AML-193 (cell line): ENCODE results near the gene CCDC198.

Experiments
- DNase-seq, 2 experiments: peaks; one replicate each; lab custom pipeline; 2025; lab: John Stamatoyannopoulos, UW

CCDC198 gene

DNA sequence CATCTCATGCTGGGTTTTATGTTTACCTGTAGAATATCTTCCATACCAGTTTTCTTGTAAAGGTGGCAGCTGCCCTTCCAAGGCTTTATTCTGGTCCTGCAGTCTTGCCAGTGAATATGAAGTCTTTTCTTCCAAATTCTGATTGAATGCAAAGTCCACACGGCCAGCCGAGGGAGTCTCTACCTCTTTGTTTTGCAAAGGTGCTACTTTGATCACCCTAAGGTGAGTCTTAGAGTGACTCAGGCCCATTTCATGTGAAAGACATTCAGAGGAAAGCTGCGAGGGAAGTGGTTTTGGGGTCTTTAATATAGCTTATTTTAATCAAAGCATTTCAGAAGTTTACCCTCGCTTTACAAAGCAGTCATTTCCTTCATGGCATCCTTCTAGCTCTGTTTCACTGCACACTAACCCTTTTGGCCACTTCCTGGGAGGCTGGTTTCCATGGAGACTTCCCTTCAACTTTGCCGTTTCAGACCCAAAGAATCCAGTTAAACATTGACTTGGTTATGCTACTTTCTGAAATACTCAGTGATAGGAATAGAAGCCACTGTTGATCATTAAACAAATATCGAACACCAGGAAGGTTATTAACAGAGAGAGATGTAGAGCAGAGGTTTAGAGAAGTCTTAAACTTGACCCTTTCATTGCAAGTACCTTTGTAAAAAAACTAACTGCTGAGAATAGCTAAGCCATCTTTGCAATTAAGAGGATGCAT lies at the start of gene CCDC198:
Gene CCDC198, minus strand, starts transcription at position 391 of the 715 bp plus-strand sequence. Its CDS starts 142 bp downstream, at position 249.
- DNase-seq: no peak

- DNase-seq: peak in 1 of 2 experiments; percentile 0
Measured at GRCh38 chr14:57533214-57533613, 39.6 kb upstream of the CCDC198 start.

DNA sequence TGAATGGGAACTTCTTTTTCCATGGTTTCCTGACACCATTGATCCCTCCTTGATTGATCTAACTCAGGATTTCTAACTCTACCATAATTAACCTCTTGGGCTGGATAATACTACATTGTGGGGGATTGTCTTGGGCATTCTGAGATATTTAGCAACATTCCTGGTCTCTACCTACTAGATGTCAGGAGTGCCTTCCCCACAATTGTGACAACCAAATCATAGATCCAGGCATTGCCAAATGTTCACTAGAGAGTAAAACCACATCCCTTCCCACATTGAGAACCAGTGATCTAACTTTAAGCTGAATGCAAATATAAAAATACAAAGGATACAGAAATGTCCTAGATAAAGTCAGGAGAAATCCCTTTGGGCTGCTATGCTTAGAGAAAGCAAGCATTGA lies 36.9 kb upstream of the CCDC198 start:
- DNase-seq: no peak

GRCh38 chr14:57526942-57527341 lies 33.3 kb upstream of the CCDC198 start:
- DNase-seq: no peak

DNA sequence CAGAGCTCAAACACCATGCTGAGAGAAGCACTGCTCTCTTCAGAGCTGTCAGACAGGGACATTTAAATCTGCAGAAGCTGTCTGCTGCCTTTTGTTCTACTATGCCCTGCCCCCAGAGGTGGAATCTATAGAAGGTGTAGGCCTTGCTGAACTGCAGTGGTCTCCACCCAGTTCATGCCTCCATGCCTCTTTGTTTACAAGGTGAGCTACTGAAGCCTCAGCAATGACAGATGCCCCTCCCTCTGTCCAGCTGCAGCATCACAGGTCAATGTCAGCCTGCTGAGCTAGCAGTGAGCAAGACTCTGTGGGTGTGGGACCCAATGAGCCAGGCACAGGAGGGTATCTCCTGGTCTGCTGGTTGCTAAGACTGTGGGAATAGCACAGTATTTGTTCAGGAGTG lies 25.4 kb upstream of the CCDC198 start:
- DNase-seq: no peak

DNA sequence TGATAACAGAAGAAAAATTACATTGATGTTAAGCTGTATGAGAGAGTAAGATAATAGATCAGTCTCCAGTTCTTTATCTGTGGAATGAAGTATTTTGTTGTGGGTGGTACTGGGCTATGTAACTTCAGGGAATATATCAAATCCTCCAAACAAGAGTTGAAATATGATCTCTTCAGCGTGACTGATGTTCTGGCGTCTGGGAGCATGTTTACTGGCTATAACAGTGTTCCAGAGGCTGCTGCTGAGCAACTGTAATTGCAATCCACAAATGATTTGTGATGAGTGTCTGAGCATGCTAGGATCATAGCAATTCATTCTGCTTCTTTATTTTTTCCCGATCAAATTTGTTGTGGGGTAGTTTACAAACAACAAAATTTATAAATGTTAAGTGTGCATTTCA lies 18.6 kb upstream of the CCDC198 start:
- DNase-seq: no peak

GRCh38 chr14:57508756-57509155 lies 15.1 kb upstream of the CCDC198 start:
- no peak for DNase-seq

GRCh38 chr14:57502586-57503254 lies 9.1 kb upstream of the CCDC198 start:
- no peak for DNase-seq

GRCh38 chr14:57501039-57501557 lies 7.4 kb upstream of the CCDC198 start:
- DNase-seq: no peak

GRCh38 chr14:57498659-57499058 lies 5.0 kb upstream of the CCDC198 start:
- DNase-seq: no peak

DNA sequence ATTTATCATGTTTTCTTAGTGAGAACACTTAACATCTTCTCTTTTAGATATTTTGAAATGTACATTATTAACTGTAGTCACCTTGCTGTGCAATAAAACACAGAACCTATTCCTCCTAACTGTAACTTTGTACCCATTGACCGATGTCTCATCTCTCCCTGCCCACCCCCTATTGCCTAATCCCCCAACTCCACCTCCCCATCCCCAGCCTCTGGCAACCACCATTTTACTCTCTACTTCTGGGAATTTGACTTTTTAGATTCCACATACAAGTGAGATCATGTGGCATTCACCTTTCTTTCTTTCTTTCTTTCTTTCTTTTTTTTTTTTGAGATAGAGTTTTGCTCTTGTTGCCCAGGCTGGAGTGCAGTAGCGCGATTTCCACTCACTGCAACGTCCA lies 4.4 kb upstream of the CCDC198 start:
- no peak for DNase-seq

DNA sequence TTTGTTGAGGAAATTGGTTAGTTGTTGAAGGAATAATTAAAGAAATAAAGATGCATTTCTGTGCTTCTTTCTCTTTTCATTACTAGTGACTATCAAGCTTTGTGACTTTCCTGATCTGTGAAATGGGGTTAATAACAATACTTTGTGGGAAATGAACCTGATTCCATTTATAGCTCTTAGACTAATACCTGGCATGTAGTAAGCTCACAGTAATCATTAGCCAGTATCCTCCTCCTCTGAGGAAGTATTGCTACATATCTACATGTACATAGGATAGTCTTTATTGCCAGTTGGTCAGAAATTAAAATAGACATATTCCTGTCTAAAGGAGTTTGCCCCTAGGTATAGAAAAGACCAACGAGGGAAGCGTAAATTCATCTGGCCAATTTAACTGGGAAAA lies 1.8 kb upstream of the CCDC198 start:
- no peak for DNase-seq

GRCh38 chr14:57492859-57493258 lies 798 bp downstream of the CCDC198 start:
- no peak for DNase-seq

- no peak for DNase-seq
Measured at GRCh38 chr14:57491640-57492039, 2.0 kb downstream of the CCDC198 start.

- DNase-seq: no peak
Measured at GRCh38 chr14:57487771-57488170, 5.9 kb downstream of the CCDC198 start.

- DNase-seq: peak; percentile 3 to 13
Measured at GRCh38 chr14:57486767-57487379, 6.8 kb downstream of the CCDC198 start.

- DNase-seq: no peak
Measured at GRCh38 chr14:57485635-57486034, 8.0 kb downstream of the CCDC198 start.

GRCh38 chr14:57482120-57482519 lies 11.5 kb downstream of the CCDC198 start:
- DNase-seq: no peak

- DNase-seq: no peak
Measured at GRCh38 chr14:57480051-57480450, 13.6 kb downstream of the CCDC198 start.

DNA sequence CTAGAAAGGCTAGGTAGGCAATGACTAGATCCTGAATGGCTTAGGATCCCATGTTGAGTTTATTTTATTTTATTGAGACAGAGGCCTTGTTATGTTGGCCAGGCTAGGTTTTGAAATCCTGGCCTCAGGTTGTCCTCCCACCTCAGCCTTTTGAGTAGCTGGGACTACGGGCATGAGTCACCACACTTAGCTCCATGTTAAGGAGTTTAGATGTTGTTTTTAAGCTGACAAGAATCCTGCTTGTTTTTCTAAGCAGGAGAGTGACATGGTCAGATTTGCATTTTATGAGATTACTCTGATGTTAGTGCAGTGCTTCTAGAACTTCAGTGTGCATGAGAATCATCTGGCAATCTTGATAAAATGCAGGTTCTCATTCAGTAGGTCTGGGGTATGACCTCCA lies 14.5 kb downstream of the CCDC198 start:
- DNase-seq: no peak

GRCh38 chr14:57478050-57478449 lies 15.6 kb downstream of the CCDC198 start:
- no peak for DNase-seq

DNA sequence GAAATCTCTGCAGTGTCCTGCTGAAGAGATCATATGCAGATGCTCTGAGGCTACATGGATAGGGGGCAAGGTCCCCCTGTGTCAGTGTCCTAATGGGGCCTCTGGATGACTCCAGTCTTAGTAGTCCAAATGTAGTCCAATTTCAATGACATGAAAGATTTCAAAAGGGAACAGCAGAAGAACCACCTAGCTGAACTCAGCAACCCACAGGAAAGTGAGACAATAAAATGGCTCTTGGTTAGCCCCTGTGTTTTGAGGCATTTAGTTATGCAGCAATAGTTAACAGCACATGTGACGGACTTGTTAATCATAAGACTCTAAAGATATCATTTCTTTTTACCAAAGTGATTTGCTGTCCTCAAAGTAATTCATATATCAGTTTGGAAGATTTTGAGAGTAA lies 22.7 kb downstream of the CCDC198 start:
- no peak for DNase-seq
